HG03066 (cell line): ENCODE results near the gene PURA.

ENCODE experiments used
- ATAC-seq: cut with Tn5 transposase; IDR thresholded peaks from one replicate; pipeline ENCODE4 v1.9.1; 2021; ENCODE audit warnings: low read depth; ENCODE audit not compliant: unreplicated experiment

Gene PURA

GRCh38 chr5:140157032-140157781 is 43.3 kb downstream of the PURA start:
- peak; percentile 98 for ATAC-seq

- ATAC-seq = no peak
These were observed 45.4 kb downstream of the PURA start for GRCh38 chr5:140159014-140159927.

GRCh38 chr5:140162275-140162674 is 48.4 kb downstream of the PURA start:
- ATAC-seq = no peak

- ATAC-seq = no peak
These were observed 48.9 kb downstream of the PURA start for GRCh38 chr5:140162781-140163180.

- no peak for ATAC-seq
These were observed 51.4 kb downstream of the PURA start for GRCh38 chr5:140165101-140165922.

- ATAC-seq = no peak
These were observed 52.0 kb downstream of the PURA start for GRCh38 chr5:140165923-140166270.

- no peak for ATAC-seq
These were observed 53.0 kb downstream of the PURA start for GRCh38 chr5:140166911-140167310.

GRCh38 chr5:140168371-140168770 is 54.5 kb downstream of the PURA start:
- ATAC-seq = no peak

GRCh38 chr5:140169410-140169809 is 55.5 kb downstream of the PURA start:
- no peak for ATAC-seq

- ATAC-seq = no peak
These were observed 58.6 kb downstream of the PURA start for GRCh38 chr5:140172483-140172882.

- no peak for ATAC-seq
These were observed 60.1 kb downstream of the PURA start for GRCh38 chr5:140174014-140174413.

- peak; percentile 93 for ATAC-seq
These were observed 60.8 kb downstream of the PURA start, which contains the start of gene CYSTM1 for GRCh38 chr5:140174465-140175366. CYSTM1 (plus strand) TSS chr5:140175188; CDS start chr5:140194466, 19,278 bp downstream.
